Skeletal muscle satellite cell (primary cell): ENCODE data around the gene GCK.

ENCODE experiments used
- H3K27me3 ChIP-seq: 2 replicates; pipeline ENCODE4 v1.7.0; 2013; ENCODE audit warnings: low read length; ENCODE audit not compliant: control insufficient read depth, insufficient read depth
- H3K36me3 ChIP-seq: 2 replicates; pipeline ENCODE4 v1.7.0; 2013; ENCODE audit warnings: mild to moderate bottlenecking, control low read depth, low read length; ENCODE audit not compliant: insufficient read depth
- H3K4me1 ChIP-seq: 2 replicates; pipeline ENCODE4 v1.7.0; 2013; ENCODE audit warnings: low read length; ENCODE audit not compliant: control insufficient read depth, insufficient read depth
- H3K4me2 ChIP-seq: 2 replicates; pipeline ENCODE4 v1.7.0; 2013; ENCODE audit warnings: mild to moderate bottlenecking, low read length
- H3K4me3 ChIP-seq: 2 replicates; pipeline ENCODE4 v1.7.0; 2013; ENCODE audit warnings: low read length
- H3K9ac ChIP-seq: 2 replicates; pipeline ENCODE4 v1.7.0; 2013; ENCODE audit warnings: mild to moderate bottlenecking, low read depth, low read length, moderate library complexity
- H3K9me3 ChIP-seq: replicated peaks from 2 replicates; pipeline ENCODE4 v1.7.0; 2013; ENCODE audit warnings: mild to moderate bottlenecking, control low read depth, low read length

Gene GCK

DNA sequence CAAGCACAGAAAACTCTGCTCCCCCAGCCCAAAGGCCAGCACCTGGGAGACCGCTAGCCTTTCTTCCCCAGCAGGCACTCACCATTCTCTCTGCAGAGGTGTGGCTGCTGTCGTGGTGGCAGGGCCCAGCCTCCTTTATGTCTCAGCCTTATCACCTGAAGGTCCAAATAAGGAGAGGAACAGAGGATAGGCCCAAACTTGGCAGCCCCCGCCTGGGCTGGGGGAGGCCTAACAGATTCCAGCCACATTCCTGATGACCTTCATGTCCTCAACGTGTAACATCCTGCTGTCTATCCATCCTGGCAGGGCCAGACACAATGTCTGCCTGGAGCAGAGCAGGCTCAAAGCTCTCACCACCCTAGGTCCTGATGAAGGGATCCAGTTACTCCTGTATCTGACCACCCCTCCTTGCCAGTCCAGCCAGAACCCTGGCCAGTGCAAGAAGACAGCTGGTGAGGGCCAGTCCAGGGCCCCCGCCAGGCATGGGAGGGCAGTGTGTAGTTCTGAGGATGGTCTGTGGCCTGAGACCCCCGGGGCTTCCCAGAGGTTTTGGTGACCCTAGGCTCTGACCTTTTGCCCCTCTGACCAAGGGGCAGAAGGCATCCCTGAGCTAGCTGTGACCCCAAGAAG is 47.9 kb downstream of the GCK start, which contains the start of gene MYL7:
MYL7 (minus strand) TSS at position 112 of the 630 bp plus-strand sequence; CDS start at position 85, 27 bp downstream.
- no peak within 1 kb of the TSS for H3K4me3 ChIP-seq
- H3K4me2 ChIP-seq = no peak within 1 kb of the TSS
- no peaks in the 10 kb centered on the region for H3K36me3 ChIP-seq
- peaks cover 6% of the 10 kb centered on the region for H3K4me1 ChIP-seq
- H3K27me3 ChIP-seq = peaks cover 19% of the 10 kb centered on the region
- H3K9me3 ChIP-seq = no peaks in the 10 kb centered on the region
- no peak within 1 kb of the TSS for H3K9ac ChIP-seq

DNA sequence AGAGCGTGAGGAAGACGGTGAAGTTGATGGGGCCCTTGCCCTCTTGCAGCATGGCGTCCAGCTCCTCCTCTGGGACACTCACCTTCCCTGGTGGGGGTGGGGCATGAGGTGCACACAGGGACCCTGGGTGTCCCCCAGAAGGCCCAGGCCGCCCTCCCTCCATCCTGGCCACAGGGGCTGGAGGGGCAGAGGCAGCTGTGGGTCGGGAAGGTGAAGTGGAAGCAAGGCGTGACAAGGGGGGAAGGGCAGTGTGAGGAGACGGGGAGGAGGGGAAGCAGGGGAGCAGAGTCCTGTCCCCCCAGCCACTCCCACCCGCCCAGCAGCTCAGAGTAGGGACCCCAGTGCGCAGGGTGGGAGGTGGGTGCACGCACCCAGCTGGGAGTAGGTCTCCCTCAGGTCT is 48.9 kb downstream of the GCK start:
- no peak overlapping the region for H3K4me3 ChIP-seq
- no peak overlapping the region for H3K9ac ChIP-seq
- peaks cover under 1% of the 10 kb centered on the region for H3K4me1 ChIP-seq
- H3K9me3 ChIP-seq = no peaks in the 10 kb centered on the region
- H3K4me2 ChIP-seq = no peak overlapping the region
- H3K36me3 ChIP-seq = no peaks in the 10 kb centered on the region
- H3K27me3 ChIP-seq = peaks cover 16% of the 10 kb centered on the region

DNA sequence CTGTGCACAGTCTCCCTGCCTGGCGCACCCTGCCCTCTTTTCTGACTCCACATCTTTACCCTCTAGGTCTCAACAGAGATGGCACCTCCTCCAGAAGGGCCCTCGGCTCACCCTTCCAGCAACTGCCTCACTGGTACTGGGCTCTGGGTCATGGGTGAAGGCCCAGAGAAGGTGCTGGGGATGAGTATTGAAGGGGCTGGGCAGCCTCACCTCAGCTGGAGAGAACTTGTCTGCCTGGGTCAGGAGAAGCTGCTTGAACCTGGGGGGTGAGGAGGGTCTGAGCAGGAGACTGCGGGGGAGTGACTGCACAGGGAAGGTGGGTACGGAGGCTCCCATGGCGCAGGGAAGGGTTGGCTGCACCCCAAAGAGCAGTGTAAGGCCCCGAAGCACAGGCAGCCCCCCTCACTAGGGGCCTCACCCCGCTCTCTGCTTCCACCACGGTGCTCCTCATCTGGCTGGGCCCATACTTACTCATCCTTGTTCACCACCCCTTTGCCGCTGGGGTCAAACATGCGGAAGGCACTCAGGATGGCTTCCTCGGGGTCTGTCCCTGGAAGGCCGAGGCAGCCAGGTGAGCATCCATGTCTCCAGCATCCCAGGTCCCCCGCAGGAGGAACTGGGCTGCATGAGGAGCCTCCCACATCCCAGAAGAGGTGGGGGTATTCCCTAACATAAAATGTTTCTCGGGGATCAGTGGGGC is 49.8 kb downstream of the GCK start:
- H3K27me3 ChIP-seq = peaks cover 10% of the 10 kb centered on the region
- H3K4me1 ChIP-seq = no peaks in the 10 kb centered on the region
- H3K36me3 ChIP-seq = no peaks in the 10 kb centered on the region
- no peaks in the 10 kb centered on the region for H3K9me3 ChIP-seq
- H3K4me3 ChIP-seq = no peak overlapping the region
- H3K4me2 ChIP-seq = no peak overlapping the region
- no peak overlapping the region for H3K9ac ChIP-seq

DNA sequence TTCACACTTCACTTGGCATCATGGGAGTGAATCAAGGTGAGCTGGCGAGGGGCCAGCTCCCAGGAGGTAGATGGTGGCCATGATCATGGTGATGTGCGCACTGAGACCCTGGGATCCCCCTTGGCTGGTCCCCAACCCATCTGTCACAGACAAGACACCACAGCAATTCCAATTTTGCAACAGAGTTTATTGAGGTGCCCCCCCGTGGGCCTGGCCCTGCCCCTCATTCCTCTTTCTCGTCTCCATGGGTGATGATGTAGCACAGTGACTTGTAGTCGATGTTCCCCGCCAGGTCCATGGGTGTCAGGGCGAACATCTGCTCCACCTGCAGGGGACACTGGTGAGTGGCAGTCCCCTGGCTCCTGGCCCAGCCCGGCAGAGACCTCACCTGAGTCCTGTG is 50.5 kb downstream of the GCK start:
- Histone ChIP-seq H3K9ac (no peak overlapping the region), H3K27me3 (peaks cover 7% of the 10 kb centered on the region), H3K9me3 (no peaks in the 10 kb centered on the region), H3K4me1 (no peaks in the 10 kb centered on the region), H3K4me2 (no peak overlapping the region), H3K4me3 (no peak overlapping the region), H3K36me3 (no peaks in the 10 kb centered on the region)

DNA sequence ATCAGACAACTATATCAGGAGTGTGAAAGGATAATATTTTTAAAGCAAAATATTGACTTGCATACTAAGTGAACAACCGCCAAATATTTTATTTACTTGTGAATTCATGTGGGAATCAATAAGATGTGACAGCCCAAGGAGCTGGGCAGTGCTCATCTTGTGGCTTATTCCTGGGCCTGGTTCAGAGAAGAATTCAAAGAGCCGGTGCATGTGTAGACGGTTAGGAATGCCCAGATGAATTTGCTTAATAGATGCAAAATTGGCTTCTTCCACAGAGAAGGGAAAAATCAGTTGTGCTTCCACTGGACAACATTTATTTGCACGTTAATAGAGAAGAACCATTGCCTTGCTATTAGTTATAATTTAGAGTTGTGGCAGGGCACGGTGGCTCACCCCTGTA is 52.5 kb downstream of the GCK start:
- H3K4me2 ChIP-seq = no peak overlapping the region
- H3K4me3 ChIP-seq = no peak overlapping the region
- no peaks in the 10 kb centered on the region for H3K36me3 ChIP-seq
- no peaks in the 10 kb centered on the region for H3K9me3 ChIP-seq
- H3K9ac ChIP-seq = no peak overlapping the region
- peaks cover 3% of the 10 kb centered on the region for H3K27me3 ChIP-seq
- H3K4me1 ChIP-seq = peaks cover 9% of the 10 kb centered on the region

DNA sequence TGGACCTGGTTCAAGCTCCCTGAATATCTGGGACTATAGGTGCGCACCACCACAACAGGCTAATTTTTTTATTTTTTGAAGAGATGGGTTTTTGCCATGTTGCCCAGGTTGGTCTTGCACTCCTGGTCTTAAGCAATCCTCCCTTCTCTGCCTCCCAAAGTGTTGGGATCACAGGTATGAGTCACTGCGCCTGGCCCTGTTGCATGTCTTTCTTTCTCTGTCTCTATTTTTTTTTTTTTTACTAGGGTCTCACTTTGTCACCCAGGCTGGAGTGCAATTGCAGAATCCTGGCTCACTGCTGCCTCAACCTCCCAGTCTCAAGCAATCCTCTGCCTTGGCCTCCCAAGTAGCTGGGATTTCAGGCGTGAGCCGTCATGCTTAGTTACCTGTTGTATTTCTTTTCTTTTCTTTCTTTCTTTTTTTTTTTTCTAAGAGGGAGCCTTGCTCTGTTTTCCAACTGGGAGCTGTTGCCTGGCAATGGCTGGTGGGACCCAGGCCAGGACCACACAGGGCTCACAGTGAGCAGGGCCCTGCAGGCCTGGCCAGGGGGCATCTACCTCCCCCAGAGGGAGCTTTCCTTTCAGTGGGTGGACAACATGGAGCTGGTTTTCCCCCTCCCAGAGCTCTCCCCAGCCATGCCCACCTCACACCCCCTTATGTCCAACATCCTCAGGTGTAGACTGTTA is 54.2 kb downstream of the GCK start:
- Histone ChIP-seq H3K4me2 (no peak overlapping the region), H3K4me3 (no peak overlapping the region), H3K4me1 (peaks cover 12% of the 10 kb centered on the region), H3K9ac (no peak overlapping the region), H3K27me3 (no peaks in the 10 kb centered on the region), H3K36me3 (no peaks in the 10 kb centered on the region), H3K9me3 (no peaks in the 10 kb centered on the region)

DNA sequence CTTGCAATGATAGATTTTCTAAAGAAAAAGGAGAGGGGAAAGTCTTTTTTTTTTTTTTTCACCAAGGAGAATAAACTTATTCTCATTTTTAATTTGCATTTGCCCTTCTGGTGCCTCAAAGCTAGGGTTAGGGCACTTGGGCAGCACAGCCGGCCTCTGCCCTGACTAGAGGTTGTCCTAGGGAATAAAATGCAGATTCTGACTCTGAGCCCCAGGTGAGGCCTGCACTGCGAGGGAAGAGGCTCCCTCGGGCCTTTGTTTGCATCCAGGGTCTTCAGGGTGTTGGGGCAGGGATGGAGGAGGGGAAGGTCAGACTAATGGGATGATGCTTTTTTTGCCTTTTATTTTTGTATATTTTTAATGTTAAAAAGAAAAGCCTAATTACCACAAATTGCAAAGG is 55.9 kb downstream of the GCK start:
- no peak overlapping the region for H3K9ac ChIP-seq
- no peak overlapping the region for H3K4me2 ChIP-seq
- H3K9me3 ChIP-seq = no peaks in the 10 kb centered on the region
- peaks cover 12% of the 10 kb centered on the region for H3K4me1 ChIP-seq
- no peaks in the 10 kb centered on the region for H3K36me3 ChIP-seq
- no peaks in the 10 kb centered on the region for H3K27me3 ChIP-seq
- no peak overlapping the region for H3K4me3 ChIP-seq

DNA sequence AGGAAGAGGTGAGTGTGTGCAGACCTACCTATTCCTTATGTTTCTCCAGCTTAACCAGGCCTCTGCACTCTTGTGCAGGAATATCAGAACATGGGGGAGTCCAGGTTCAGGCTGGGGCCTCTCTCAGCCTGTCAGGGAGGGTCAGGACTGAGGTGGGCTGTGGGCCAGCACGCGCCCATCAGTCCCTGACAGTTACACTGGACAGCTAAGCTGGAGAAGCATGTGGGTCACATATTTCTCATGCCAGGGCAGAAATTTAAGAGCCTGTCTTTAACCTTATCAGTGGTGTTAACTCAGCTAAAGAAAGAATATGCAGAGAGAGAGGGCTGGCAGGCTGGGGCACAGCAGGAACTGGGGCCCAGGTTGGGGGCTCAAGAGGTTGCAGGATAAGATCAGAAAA is 57.2 kb downstream of the GCK start:
- Histone ChIP-seq H3K4me2 (no peak overlapping the region), H3K27me3 (no peaks in the 10 kb centered on the region), H3K9ac (no peak overlapping the region), H3K4me3 (no peak overlapping the region), H3K36me3 (no peaks in the 10 kb centered on the region), H3K9me3 (no peaks in the 10 kb centered on the region), H3K4me1 (peaks cover 12% of the 10 kb centered on the region)

DNA sequence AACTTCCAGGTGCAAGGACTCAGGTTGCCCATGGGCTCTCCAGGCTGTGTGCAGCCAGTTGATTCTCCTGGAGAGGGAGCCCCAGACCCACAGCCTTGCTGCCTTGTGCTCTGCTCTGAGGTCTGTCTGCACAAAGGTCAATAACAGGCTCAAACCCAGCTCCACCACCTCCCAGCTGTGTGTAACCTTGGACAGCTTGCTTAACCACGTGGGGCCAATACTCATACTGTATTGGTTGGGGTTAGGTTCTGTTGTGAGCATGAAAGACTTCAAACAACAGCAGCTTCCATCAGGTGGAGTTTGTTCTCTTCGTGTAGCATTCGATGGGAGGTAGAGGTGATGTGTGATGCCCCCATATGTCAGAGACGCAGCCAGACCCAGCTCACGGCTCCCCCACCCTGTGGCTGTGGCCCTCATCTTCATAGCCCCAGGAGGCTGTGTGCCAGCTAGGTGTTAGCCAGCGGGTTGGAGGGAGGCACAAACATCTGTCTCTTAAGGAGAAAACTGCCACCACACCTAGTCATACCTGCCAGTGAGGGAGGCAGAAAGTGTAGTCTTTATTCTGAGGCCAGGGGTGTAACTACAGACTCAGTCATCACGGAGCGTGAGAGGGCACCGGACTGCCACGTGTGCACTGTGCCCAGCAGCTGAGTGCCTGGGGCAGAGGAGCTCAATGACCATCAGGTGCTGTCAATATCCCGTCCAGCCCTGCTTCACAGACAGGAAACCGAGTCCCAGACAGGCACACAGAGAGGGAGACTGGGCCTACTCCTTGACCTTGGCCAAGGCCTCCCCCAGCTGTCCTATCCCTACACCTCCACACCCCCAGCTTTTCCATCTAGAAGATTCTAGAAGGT is 57.8 kb downstream of the GCK start:
- no peaks in the 10 kb centered on the region for H3K27me3 ChIP-seq
- no peaks in the 10 kb centered on the region for H3K36me3 ChIP-seq
- H3K9me3 ChIP-seq = no peaks in the 10 kb centered on the region
- no peak overlapping the region for H3K4me3 ChIP-seq
- H3K4me1 ChIP-seq = peaks cover 12% of the 10 kb centered on the region
- H3K4me2 ChIP-seq = no peak overlapping the region
- no peak overlapping the region for H3K9ac ChIP-seq

DNA sequence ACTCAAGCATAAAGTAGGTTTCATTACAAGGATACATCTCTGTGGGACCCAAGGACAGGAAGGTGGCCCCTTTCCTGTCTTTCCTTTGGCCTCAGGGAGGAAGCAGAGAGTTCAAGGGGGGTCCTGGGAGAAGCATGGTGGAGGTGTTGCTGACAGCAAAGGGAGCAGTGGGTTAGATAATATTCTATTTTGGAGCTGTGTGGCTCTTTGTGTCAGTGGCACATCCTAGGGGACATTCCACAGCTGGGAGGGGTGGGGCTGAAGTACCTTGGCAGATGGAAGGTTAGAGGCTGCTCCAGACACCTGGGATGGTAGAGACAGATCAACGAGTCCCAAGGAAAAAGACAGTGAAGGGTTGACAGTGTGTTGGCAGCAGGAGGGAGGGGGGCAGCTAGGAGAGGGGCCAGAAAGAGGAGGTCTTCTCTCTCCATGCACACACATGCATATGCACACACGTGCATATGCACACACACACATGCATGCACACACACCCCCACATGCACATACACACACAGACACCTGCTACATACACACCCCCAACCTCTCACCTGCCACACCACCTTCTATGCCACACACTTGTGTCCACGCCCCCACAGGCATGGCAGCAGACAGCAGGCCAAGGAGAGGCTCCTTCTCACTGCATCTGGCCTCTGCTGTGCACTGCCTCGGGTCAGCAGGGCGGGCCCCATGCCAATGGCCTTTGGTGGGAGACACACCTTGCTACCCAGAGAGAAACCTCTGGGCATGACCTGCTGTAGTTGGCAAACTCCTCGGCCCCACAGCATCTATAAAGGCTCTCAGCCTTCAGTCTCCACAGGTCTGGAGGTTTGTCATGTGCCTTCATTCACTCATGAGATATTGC is 60.3 kb downstream of the GCK start:
- Histone ChIP-seq H3K27me3 (no peaks in the 10 kb centered on the region), H3K4me3 (no peak overlapping the region), H3K4me2 (no peak overlapping the region), H3K36me3 (no peaks in the 10 kb centered on the region), H3K4me1 (peaks cover 14% of the 10 kb centered on the region), H3K9me3 (no peaks in the 10 kb centered on the region), H3K9ac (no peak overlapping the region)
